IMR-90 (cell line): Measurements from ENCODE around the gene IFNL1.

Source experiments
- BHLHE40 ChIP-seq: fragments of 150-350 bp; IDR thresholded peaks from 2 replicates; pipeline ENCODE4 v1.6.1; 2016; ENCODE audit warnings: mild to moderate bottlenecking, low read depth, low read length
- CEBPB ChIP-seq: IDR thresholded peaks from 2 replicates; pipeline ENCODE4 v1.6.1; 2012; ENCODE audit warnings: low read depth, low read length, improper control_type of control experiment
- CHD1 ChIP-seq: IDR thresholded peaks from 2 replicates; pipeline ENCODE4 v1.6.1; 2012; ENCODE audit warnings: low read depth, low read length, improper control_type of control experiment
- MAFK ChIP-seq: IDR thresholded peaks from 2 replicates; pipeline ENCODE4 v1.6.1; 2012; ENCODE audit warnings: low read depth, low read length, improper control_type of control experiment
- MAZ ChIP-seq: IDR thresholded peaks from 2 replicates; pipeline ENCODE4 v1.6.1; 2012; ENCODE audit warnings: low read depth, mild to moderate bottlenecking, low read length, improper control_type of control experiment, moderate library complexity, borderline replicate concordance
- MXI1 ChIP-seq: IDR thresholded peaks from 2 replicates; pipeline ENCODE4 v1.6.1; 2012; ENCODE audit warnings: low read depth, mild to moderate bottlenecking, low read length, moderate library complexity, borderline replicate concordance
- POLR2A ChIP-seq: IDR thresholded peaks from 2 replicates; pipeline ENCODE4 v1.6.1; 2012; ENCODE audit warnings: mild to moderate bottlenecking, low read depth, low read length
- RCOR1 ChIP-seq: IDR thresholded peaks from 2 replicates; pipeline ENCODE4 v1.6.1; 2012; ENCODE audit warnings: mild to moderate bottlenecking, low read length, improper control_type of control experiment; ENCODE audit not compliant: insufficient replicate concordance
- TF ChIP-seq, protein P1 (sequence below): conservative IDR thresholded peaks from 2 replicates; pipeline ENCODE4 v1.5.1; 2012; ENCODE audit warnings: mild to moderate bottlenecking, low read depth, low read length, improper control_type of control experiment
- TF ChIP-seq, protein P2 (sequence below): fragments of 150-350 bp; IDR thresholded peaks from 2 replicates; pipeline ENCODE4 v1.6.1; 2016; ENCODE audit warnings: low read depth, mild to moderate bottlenecking, low read length, moderate library complexity, borderline replicate concordance
- TF ChIP-seq, protein P3 (sequence below): fragments of 150-350 bp; IDR thresholded peaks from 2 replicates; pipeline ENCODE4 v1.6.1; 2017; ENCODE audit warnings: mild to moderate bottlenecking, antibody characterized with exemption, low read length, low read depth

DNA sequence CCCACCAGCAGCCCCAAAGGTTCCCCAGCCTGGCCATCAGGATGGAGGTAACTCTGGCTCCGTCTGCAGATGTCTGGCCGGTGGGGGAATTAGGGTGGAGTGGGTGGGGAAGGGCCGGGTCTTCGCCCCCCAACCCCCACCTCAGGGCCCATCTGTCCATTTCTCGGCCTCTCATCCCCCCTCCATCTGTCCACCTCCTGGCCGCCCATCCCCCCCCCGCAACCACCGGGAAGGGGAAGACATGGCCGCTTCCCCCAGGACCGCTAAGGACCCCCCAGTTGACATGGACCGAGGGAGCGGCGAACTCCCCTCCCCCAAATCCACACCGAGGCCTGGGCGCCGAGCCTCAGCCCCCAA lies 23.7 kb downstream of the IFNL1 start:
- TF ChIP-seq, protein P1, sequence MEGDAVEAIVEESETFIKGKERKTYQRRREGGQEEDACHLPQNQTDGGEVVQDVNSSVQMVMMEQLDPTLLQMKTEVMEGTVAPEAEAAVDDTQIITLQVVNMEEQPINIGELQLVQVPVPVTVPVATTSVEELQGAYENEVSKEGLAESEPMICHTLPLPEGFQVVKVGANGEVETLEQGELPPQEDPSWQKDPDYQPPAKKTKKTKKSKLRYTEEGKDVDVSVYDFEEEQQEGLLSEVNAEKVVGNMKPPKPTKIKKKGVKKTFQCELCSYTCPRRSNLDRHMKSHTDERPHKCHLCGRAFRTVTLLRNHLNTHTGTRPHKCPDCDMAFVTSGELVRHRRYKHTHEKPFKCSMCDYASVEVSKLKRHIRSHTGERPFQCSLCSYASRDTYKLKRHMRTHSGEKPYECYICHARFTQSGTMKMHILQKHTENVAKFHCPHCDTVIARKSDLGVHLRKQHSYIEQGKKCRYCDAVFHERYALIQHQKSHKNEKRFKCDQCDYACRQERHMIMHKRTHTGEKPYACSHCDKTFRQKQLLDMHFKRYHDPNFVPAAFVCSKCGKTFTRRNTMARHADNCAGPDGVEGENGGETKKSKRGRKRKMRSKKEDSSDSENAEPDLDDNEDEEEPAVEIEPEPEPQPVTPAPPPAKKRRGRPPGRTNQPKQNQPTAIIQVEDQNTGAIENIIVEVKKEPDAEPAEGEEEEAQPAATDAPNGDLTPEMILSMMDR = no peak
- TF ChIP-seq, protein P2, sequence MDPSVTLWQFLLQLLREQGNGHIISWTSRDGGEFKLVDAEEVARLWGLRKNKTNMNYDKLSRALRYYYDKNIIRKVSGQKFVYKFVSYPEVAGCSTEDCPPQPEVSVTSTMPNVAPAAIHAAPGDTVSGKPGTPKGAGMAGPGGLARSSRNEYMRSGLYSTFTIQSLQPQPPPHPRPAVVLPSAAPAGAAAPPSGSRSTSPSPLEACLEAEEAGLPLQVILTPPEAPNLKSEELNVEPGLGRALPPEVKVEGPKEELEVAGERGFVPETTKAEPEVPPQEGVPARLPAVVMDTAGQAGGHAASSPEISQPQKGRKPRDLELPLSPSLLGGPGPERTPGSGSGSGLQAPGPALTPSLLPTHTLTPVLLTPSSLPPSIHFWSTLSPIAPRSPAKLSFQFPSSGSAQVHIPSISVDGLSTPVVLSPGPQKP = no peak
- TF ChIP-seq CHD1 (no peak), POLR2A (no peak), RCOR1 (no peak), BHLHE40 (no peak), MAZ (no peak), MAFK (no peak), MXI1 (no peak), CEBPB (no peak)
- TF ChIP-seq, protein P3, sequence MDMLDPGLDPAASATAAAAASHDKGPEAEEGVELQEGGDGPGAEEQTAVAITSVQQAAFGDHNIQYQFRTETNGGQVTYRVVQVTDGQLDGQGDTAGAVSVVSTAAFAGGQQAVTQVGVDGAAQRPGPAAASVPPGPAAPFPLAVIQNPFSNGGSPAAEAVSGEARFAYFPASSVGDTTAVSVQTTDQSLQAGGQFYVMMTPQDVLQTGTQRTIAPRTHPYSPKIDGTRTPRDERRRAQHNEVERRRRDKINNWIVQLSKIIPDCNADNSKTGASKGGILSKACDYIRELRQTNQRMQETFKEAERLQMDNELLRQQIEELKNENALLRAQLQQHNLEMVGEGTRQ = no peak
